IMR-90 (cell line): Measurements from ENCODE around the gene PLP1. TPM values are rescaled to one million over a fixed set of nuclear protein-coding genes. Genes with fewer than 3 reads are reported as not detected.

Source experiments
- ATAC-seq: fragments of 200-7000 bp; cut with Tn5 transposase; 2 replicates; pipeline ENCODE4 v1.9.1; 2020; ENCODE audit warnings: low read depth, mild to moderate bottlenecking, moderate library complexity
- BruUV-seq: library from RNA; stranded (reverse); fragments of 400-500 nt; replicated peaks from 2 replicates; lab custom pipeline; 2021; lab: Mats Ljungman, UMichigan
- CTCF ChIA-PET: fragments of 300-600 bp; formaldehyde crosslinking; extraction: SDS; loops from one replicate; lab custom pipeline; 2021; ENCODE audit warnings: antibody characterized with exemption; lab: Yijun Ruan, JAX
- POLR2A ChIA-PET: fragments of 300-600 bp; sonication (Branson Sonifier 250); formaldehyde crosslinking; loops from one replicate; lab custom pipeline; 2022; ENCODE audit warnings: antibody characterized with exemption; ENCODE audit not compliant: unreplicated experiment; lab: Charles Lee
- DNase-seq: peaks from one replicate; pipeline ENCODE4 v3.0.0; 2013
- H2AFZ ChIP-seq: replicated peaks from 2 replicates; pipeline ENCODE3; 2013; ENCODE audit warnings: low read length, mild to moderate bottlenecking; ENCODE audit not compliant: poor library complexity
- H2AK5ac ChIP-seq: 2 replicates; pipeline ENCODE4 v1.6.1; 2013; ENCODE audit warnings: low read depth, low read length, inconsistent platforms
- H2AK9ac ChIP-seq: replicated peaks from 2 replicates; pipeline ENCODE3; 2013; ENCODE audit warnings: mild to moderate bottlenecking, low read depth, low read length, moderate library complexity; ENCODE audit not compliant: poor library complexity
- H2BK120ac ChIP-seq: 2 replicates; pipeline ENCODE4 v1.6.1; 2013; ENCODE audit warnings: low read depth, low read length, inconsistent platforms
- H2BK15ac ChIP-seq: 3 replicates; pipeline ENCODE4 v1.6.1; 2013; ENCODE audit warnings: low read depth, low read length, inconsistent platforms
- H2BK20ac ChIP-seq: 2 replicates; pipeline ENCODE4 v1.6.1; 2013; ENCODE audit warnings: low read depth, mild to moderate bottlenecking, inconsistent platforms, low read length, moderate library complexity
- H2BK5ac ChIP-seq: 2 replicates; pipeline ENCODE4 v1.6.1; 2013; ENCODE audit warnings: mild to moderate bottlenecking, low read depth, low read length, inconsistent platforms; ENCODE audit not compliant: poor library complexity, severe bottlenecking
- H3K14ac ChIP-seq: replicated peaks from 2 replicates; pipeline ENCODE4 v1.6.1; 2013; ENCODE audit warnings: low read depth, low read length, inconsistent platforms
- H3K18ac ChIP-seq: 2 replicates; pipeline ENCODE4 v1.6.1; 2013; ENCODE audit warnings: low read depth, low read length, control low read depth
- H3K23ac ChIP-seq: 2 replicates; pipeline ENCODE4 v1.6.1; 2013; ENCODE audit warnings: low read depth, low read length, inconsistent platforms
- H3K27ac ChIP-seq: 2 replicates; pipeline ENCODE4 v1.5.1; 2013; ENCODE audit warnings: mild to moderate bottlenecking, control low read depth, low read length; ENCODE audit not compliant: insufficient read depth
- H3K27me3 ChIP-seq: 2 replicates; pipeline ENCODE4 v1.6.1; 2013; ENCODE audit warnings: low read length; ENCODE audit not compliant: control insufficient read depth, insufficient read depth
- H3K36me3 ChIP-seq: 2 replicates; pipeline ENCODE4 v1.6.1; 2013; ENCODE audit warnings: low read length, mixed read lengths; ENCODE audit not compliant: control insufficient read depth, insufficient read depth
- H3K4ac ChIP-seq: 2 replicates; pipeline ENCODE4 v1.6.1; 2013; ENCODE audit warnings: low read depth, low read length, inconsistent platforms
- H3K4me1 ChIP-seq: 2 replicates; pipeline ENCODE4 v1.6.1; 2013; ENCODE audit warnings: low read length, mixed read lengths; ENCODE audit not compliant: control insufficient read depth, insufficient read depth
- H3K4me2 ChIP-seq: 2 replicates; pipeline ENCODE4 v1.6.1; 2013; ENCODE audit warnings: low read depth, mild to moderate bottlenecking, control low read depth, low read length, moderate library complexity
- H3K4me3 ChIP-seq: 2 replicates; pipeline ENCODE4 v1.5.1; 2013; ENCODE audit warnings: low read depth, mild to moderate bottlenecking, control low read depth, low read length, moderate library complexity; ENCODE audit not compliant: insufficient read depth
- H3K56ac ChIP-seq: 2 replicates; pipeline ENCODE4 v1.6.1; 2013; ENCODE audit warnings: low read length, inconsistent platforms; ENCODE audit not compliant: insufficient read depth; ENCODE audit errors: extremely low read depth
- H3K79me1 ChIP-seq, 2 experiments: 2 replicates each; pipeline ENCODE4 v1.6.1; 2013; ENCODE audit warnings: low read length in 2 of 2, inconsistent platforms in 1 of 2, low read depth in 1 of 2
- H3K9ac ChIP-seq: 2 replicates; pipeline ENCODE4 v1.6.1; 2013; ENCODE audit warnings: low read depth, low read length, control low read depth
- H3K9me1 ChIP-seq: 2 replicates; pipeline ENCODE4 v1.6.1; 2013; ENCODE audit warnings: low read length, inconsistent platforms; ENCODE audit not compliant: insufficient read depth
- H3K9me3 ChIP-seq: 2 replicates; pipeline ENCODE4 v1.6.1; 2013; ENCODE audit warnings: low read length; ENCODE audit not compliant: control insufficient read depth, insufficient read depth
- H4K20me1 ChIP-seq: 2 replicates; pipeline ENCODE4 v1.6.1; 2013; ENCODE audit warnings: low read length, inconsistent platforms; ENCODE audit not compliant: insufficient read depth
- H4K5ac ChIP-seq: 2 replicates; pipeline ENCODE4 v1.6.1; 2013; ENCODE audit warnings: mild to moderate bottlenecking, low read depth, low read length, control low read depth
- H4K8ac ChIP-seq, 2 experiments: 2 replicates each; pipeline ENCODE4 v1.6.1; 2013; ENCODE audit warnings: low read depth in 2 of 2, low read length in 2 of 2, control low read depth in 1 of 2, inconsistent platforms in 1 of 2
- H4K91ac ChIP-seq: 2 replicates; pipeline ENCODE4 v1.6.1; 2013; ENCODE audit warnings: low read depth, low read length, inconsistent platforms; ENCODE audit not compliant: insufficient read depth
- BHLHE40 ChIP-seq: fragments of 150-350 bp; IDR thresholded peaks from 2 replicates; pipeline ENCODE4 v1.6.1; 2016; ENCODE audit warnings: mild to moderate bottlenecking, low read depth, low read length
- CEBPB ChIP-seq: IDR thresholded peaks from 2 replicates; pipeline ENCODE4 v1.6.1; 2012; ENCODE audit warnings: low read depth, low read length, improper control_type of control experiment
- CHD1 ChIP-seq: IDR thresholded peaks from 2 replicates; pipeline ENCODE4 v1.6.1; 2012; ENCODE audit warnings: low read depth, low read length, improper control_type of control experiment
- CTCF ChIP-seq: conservative IDR thresholded peaks from 2 replicates; pipeline ENCODE4 v1.5.1; 2012; ENCODE audit warnings: mild to moderate bottlenecking, low read depth, low read length, improper control_type of control experiment
- ELK1 ChIP-seq: fragments of 150-350 bp; IDR thresholded peaks from 2 replicates; pipeline ENCODE4 v1.6.1; 2016; ENCODE audit warnings: low read depth, mild to moderate bottlenecking, low read length, moderate library complexity, borderline replicate concordance
- FOS ChIP-seq: fragments of 150-350 bp; IDR thresholded peaks from 2 replicates; pipeline ENCODE4 v1.6.1; 2016; ENCODE audit warnings: low read depth, low read length
- MAFK ChIP-seq: IDR thresholded peaks from 2 replicates; pipeline ENCODE4 v1.6.1; 2012; ENCODE audit warnings: low read depth, low read length, improper control_type of control experiment
- MAZ ChIP-seq: IDR thresholded peaks from 2 replicates; pipeline ENCODE4 v1.6.1; 2012; ENCODE audit warnings: low read depth, mild to moderate bottlenecking, low read length, improper control_type of control experiment, moderate library complexity, borderline replicate concordance
- MXI1 ChIP-seq: IDR thresholded peaks from 2 replicates; pipeline ENCODE4 v1.6.1; 2012; ENCODE audit warnings: low read depth, mild to moderate bottlenecking, low read length, moderate library complexity, borderline replicate concordance
- NFE2L2 ChIP-seq: fragments of 150-350 bp; IDR thresholded peaks from 2 replicates; pipeline ENCODE4 v1.6.1; 2016; ENCODE audit warnings: low read depth, mild to moderate bottlenecking, low read length
- RAD21 ChIP-seq: IDR thresholded peaks from 2 replicates; pipeline ENCODE4 v1.6.1; 2012; ENCODE audit warnings: low read length, improper control_type of control experiment
- RCOR1 ChIP-seq: IDR thresholded peaks from 2 replicates; pipeline ENCODE4 v1.6.1; 2012; ENCODE audit warnings: mild to moderate bottlenecking, low read length, improper control_type of control experiment; ENCODE audit not compliant: insufficient replicate concordance
- RFX5 ChIP-seq: IDR thresholded peaks from 2 replicates; pipeline ENCODE4 v1.8.0; 2012; ENCODE audit warnings: low read depth, mild to moderate bottlenecking, low read length, moderate library complexity
- SMC3 ChIP-seq: fragments of 150-350 bp; IDR thresholded peaks from 2 replicates; pipeline ENCODE4 v1.6.1; 2016; ENCODE audit warnings: low read depth, mild to moderate bottlenecking, antibody characterized with exemption, low read length, moderate library complexity
- WGBS, 2 experiments: methylation state at CpG; one replicate each; pipeline versions ENCODE4 v1.1.5 to v1.1.7; 2013; ENCODE audit warnings: missing lambda C conversion rate in 2 of 2; ENCODE audit not compliant: insufficient read length in 1 of 2; ENCODE audit errors: extremely low coverage in 2 of 2; 5-methylcytosine and 5-hydroxymethylcytosine counted together
- dilution Hi-C: fragments of 300-500 bp; cut with HindIII; formaldehyde crosslinking; loops from one replicate; pipeline ENCODE4 v1.14.3; 2018; ENCODE audit warnings: low sequenced_read_pairs; ENCODE audit not compliant: unreplicated experiment
- in situ Hi-C: fragments of 300-500 bp; cut with MboI; formaldehyde crosslinking; loops from 3 replicates; pipeline ENCODE4 v1.14.3; 2019; ENCODE audit warnings: low sequenced_read_pairs, inconsistent platforms, mixed read lengths
- intact Hi-C: fragments of 100-400 bp; cut with micrococcal nuclease; formaldehyde crosslinking; loops from 2 replicates; pipeline ENCODE4 v1.10.0; 2022
- polyA plus RNA-seq, 3 experiments: library from polyadenylated mRNA; depleted of rRNA; stranded (reverse); fragments of >200 nt; gene quantifications; 2 replicates each; pipeline ENCODE4 v1.2.3, GENCODE V29; 2012; ENCODE audit warnings: low replicate concordance in 1 of 3
- total RNA-seq: library from RNA; depleted of rRNA; stranded (reverse); fragments of >200 nt; gene quantifications from 2 replicates; pipeline ENCODE4 v1.2.3, GENCODE V29; 2012
- TF ChIP-seq, protein P1 (sequence below): fragments of 150-350 bp; IDR thresholded peaks from 2 replicates; pipeline ENCODE4 v1.6.1; 2017; ENCODE audit warnings: mild to moderate bottlenecking, antibody characterized with exemption, low read length, low read depth

The PLP1 gene
- total and polyA plus RNA-seq, 2 of the 4 experiments (the other 2 are of a cell fraction), result 0.18 to 0.62 TPM

DNA sequence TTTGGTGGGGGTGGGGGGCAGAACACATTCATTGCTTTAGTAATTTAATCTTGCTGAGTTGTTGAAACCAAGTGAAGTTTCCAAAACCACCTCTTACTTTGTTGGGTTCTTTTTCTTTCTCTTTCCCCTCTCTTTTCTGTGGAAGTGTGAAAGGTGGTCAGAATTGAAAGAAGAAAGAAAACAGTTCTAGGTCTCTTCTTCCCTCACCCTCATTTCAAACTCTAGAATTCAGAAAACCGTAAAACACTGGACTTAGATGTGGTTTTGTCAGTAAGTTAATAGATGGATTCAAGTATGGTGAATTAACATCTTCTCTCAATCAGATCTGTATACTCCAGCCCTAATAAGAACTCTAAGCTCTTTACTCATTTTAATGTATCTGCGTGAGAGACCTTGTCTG is 23.7 kb downstream of the PLP1 start:
- no peak overlapping the region for H3K4me3 ChIP-seq
- DNase-seq, result no peak
- no peaks in the 10 kb centered on the region for H3K9me1 ChIP-seq
- no peak overlapping the region for H3K56ac ChIP-seq
- TF ChIP-seq MAFK, result no peak
- no peak for TF ChIP-seq MAZ
- no peak for TF ChIP-seq BHLHE40
- no peak for TF ChIP-seq RCOR1
- TF ChIP-seq NFE2L2, result no peak
- TF ChIP-seq CHD1, result no peak
- no peak for TF ChIP-seq RAD21
- no peak for TF ChIP-seq CEBPB
- no peak for TF ChIP-seq FOS
- TF ChIP-seq, protein P1, sequence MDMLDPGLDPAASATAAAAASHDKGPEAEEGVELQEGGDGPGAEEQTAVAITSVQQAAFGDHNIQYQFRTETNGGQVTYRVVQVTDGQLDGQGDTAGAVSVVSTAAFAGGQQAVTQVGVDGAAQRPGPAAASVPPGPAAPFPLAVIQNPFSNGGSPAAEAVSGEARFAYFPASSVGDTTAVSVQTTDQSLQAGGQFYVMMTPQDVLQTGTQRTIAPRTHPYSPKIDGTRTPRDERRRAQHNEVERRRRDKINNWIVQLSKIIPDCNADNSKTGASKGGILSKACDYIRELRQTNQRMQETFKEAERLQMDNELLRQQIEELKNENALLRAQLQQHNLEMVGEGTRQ, result no peak
- no peak for TF ChIP-seq ELK1
- TF ChIP-seq CTCF, result no peak
- TF ChIP-seq MXI1, result no peak
- no peak for TF ChIP-seq SMC3
- no peak for TF ChIP-seq RFX5
- no peak overlapping the region for H2AFZ ChIP-seq
- peaks cover 5% of the 10 kb centered on the region for H3K27me3 ChIP-seq
- H2BK20ac ChIP-seq, result no peak overlapping the region
- ChIA-PET POLR2A (no interaction called here), CTCF (interaction anchor here (0.7 kb wide), 1 partner anchor 88 kb away, joined by 3 read pairs; no protein-coding TSS in a partner anchor)
- H4K5ac ChIP-seq, result no peak overlapping the region
- in situ Hi-C loops, result loop anchor here (10.0 kb wide), 1 partner anchor 106 kb away; no protein-coding TSS in a partner anchor
- H4K20me1 ChIP-seq, result no peaks in the 10 kb centered on the region
- BruUV-seq, result no TSS peak
- H3K79me1 ChIP-seq, result no peaks in the 10 kb centered on the region
- no peak overlapping the region for H2AK5ac ChIP-seq
- H3K9ac ChIP-seq, result no peak overlapping the region
- H3K4me2 ChIP-seq, result no peak overlapping the region
- H3K4ac ChIP-seq, result no peak overlapping the region
- H2BK120ac ChIP-seq, result no peak overlapping the region
- intact Hi-C loops, result no loop called here
- H4K91ac ChIP-seq, result no peak overlapping the region
- no peak overlapping the region for H3K14ac ChIP-seq
- no peaks in the 10 kb centered on the region for H3K4me1 ChIP-seq
- H3K18ac ChIP-seq, result no peak overlapping the region
- H2BK15ac ChIP-seq, result no peak overlapping the region
- no peak overlapping the region for H2BK5ac ChIP-seq
- no peaks in the 10 kb centered on the region for H3K36me3 ChIP-seq
- no peak for ATAC-seq
- H3K9me3 ChIP-seq, result no peaks in the 10 kb centered on the region
- WGBS, 2 experiments, result no CpG with 5 or more reads among the region's 2 CpGs
- no peak overlapping the region for H4K8ac ChIP-seq
- H3K27ac ChIP-seq, result no peak overlapping the region
- H3K23ac ChIP-seq, result no peak overlapping the region
- dilution Hi-C loops, result no loop called here
- no peak overlapping the region for H2AK9ac ChIP-seq
